HEK293T (cell line): ENCODE data around the gene FOXP2.
A peak's percentile ranks its signal among the peaks of the same experiment; 100 is the strongest.
"Not testable (repeated sequence)": the region's sequence is repeated elsewhere in the genome, so short reads cannot be mapped to it uniquely, and the experiment has no call there.

Experiments
- CTCF ChIA-PET: fragments of 350-600 bp; formaldehyde crosslinking; extraction: SDS; loops from one replicate; lab custom pipeline; 2021; ENCODE audit warnings: antibody characterized with exemption, inconsistent platforms; lab: Yijun Ruan, JAX
- POLR2A ChIA-PET: fragments of 350-600 bp; formaldehyde crosslinking; extraction: SDS; loops from one replicate; lab custom pipeline; 2020; ENCODE audit warnings: antibody characterized with exemption, inconsistent platforms; lab: Yijun Ruan, JAX
- DNase-seq: peaks from one replicate; pipeline ENCODE4 v3.0.0; 2012; ENCODE audit warnings: mixed read lengths; ENCODE audit errors: extremely low spot score
- ARNT ChIP-seq: fragments of 450-650 bp; IDR thresholded peaks from 2 replicates; pipeline ENCODE4 v1.6.1; 2017; ENCODE audit warnings: mild to moderate bottlenecking
- BHLHE40 ChIP-seq: fragments of 450-650 bp; IDR thresholded peaks from 2 replicates; pipeline ENCODE4 v1.6.1; 2016; ENCODE audit warnings: mild to moderate bottlenecking, moderate library complexity, borderline replicate concordance
- CTBP1 ChIP-seq: fragments of 450-650 bp; IDR thresholded peaks from 2 replicates; pipeline ENCODE4 v1.6.1; 2016; ENCODE audit warnings: borderline replicate concordance
- ELF4 ChIP-seq: fragments of 450-650 bp; IDR thresholded peaks from 2 replicates; pipeline ENCODE4 v1.6.1; 2017; ENCODE audit warnings: antibody characterized with exemption
- FOXA1 ChIP-seq: fragments of 450-650 bp; IDR thresholded peaks from 2 replicates; pipeline ENCODE4 v1.6.1; 2016; ENCODE audit warnings: mild to moderate bottlenecking
- FOXK2 ChIP-seq: fragments of 450-650 bp; IDR thresholded peaks from 2 replicates; pipeline ENCODE4 v1.6.1; 2016; ENCODE audit warnings: mild to moderate bottlenecking
- FOXM1 ChIP-seq: fragments of 450-650 bp; IDR thresholded peaks from 2 replicates; pipeline ENCODE4 v1.6.1; 2017; ENCODE audit warnings: mild to moderate bottlenecking, borderline replicate concordance
- HDGF ChIP-seq: fragments of 450-650 bp; IDR thresholded peaks from 2 replicates; pipeline ENCODE4 v1.6.1; 2017; ENCODE audit warnings: antibody characterized with exemption, borderline replicate concordance
- L3MBTL2 ChIP-seq: fragments of 450-650 bp; conservative IDR thresholded peaks from 2 replicates; pipeline ENCODE4 v1.6.1; 2016; ENCODE audit warnings: mild to moderate bottlenecking
- LEF1 ChIP-seq: fragments of 450-650 bp; IDR thresholded peaks from 2 replicates; pipeline ENCODE4 v1.6.1; 2017; ENCODE audit warnings: mild to moderate bottlenecking, borderline replicate concordance
- NFRKB ChIP-seq: fragments of 450-650 bp; IDR thresholded peaks from 2 replicates; pipeline ENCODE4 v1.6.1; 2016; ENCODE audit warnings: mild to moderate bottlenecking, moderate library complexity
- PKNOX1 ChIP-seq: fragments of 450-650 bp; IDR thresholded peaks from 2 replicates; pipeline ENCODE4 v1.6.1; 2016
- SP1 ChIP-seq: fragments of 450-650 bp; IDR thresholded peaks from 2 replicates; pipeline ENCODE4 v1.6.1; 2017
- SUZ12 ChIP-seq: fragments of 450-650 bp; IDR thresholded peaks from 2 replicates; pipeline ENCODE4 v1.6.1; 2016; ENCODE audit warnings: mild to moderate bottlenecking
- TARDBP ChIP-seq: fragments of 450-650 bp; IDR thresholded peaks from 2 replicates; pipeline ENCODE4 v1.6.1; 2016
- ZNF384 ChIP-seq: fragments of 450-650 bp; IDR thresholded peaks from 2 replicates; pipeline ENCODE4 v1.6.1; 2016

The FOXP2 gene

GRCh38 chr7:114534953-114535352 is 120.3 kb downstream of the FOXP2 start:
- CTCF ChIA-PET: no interaction called here
- POLR2A ChIA-PET: no interaction called here
- TF ChIP-seq FOXM1: no peak
- no peak for TF ChIP-seq FOXK2
- no peak for TF ChIP-seq SUZ12
- TF ChIP-seq LEF1: no peak
- TF ChIP-seq FOXA1: no peak
- no peak for DNase-seq

- DNase-seq: peak; percentile 10
- POLR2A ChIA-PET: no interaction called here
- no peak for TF ChIP-seq SUZ12
- TF ChIP-seq PKNOX1: no peak
- CTCF ChIA-PET: interaction anchor here (0.8 to 1.6 kb wide), 2 partner anchors 113 to 314 kb away, joined by 4 to 11 read pairs; no protein-coding TSS in a partner anchor
Observed at GRCh38 chr7:114539575-114539974, 125.0 kb downstream of the FOXP2 start.

GRCh38 chr7:114540291-114540690 is 125.7 kb downstream of the FOXP2 start:
- ChIA-PET POLR2A (no interaction called here), CTCF (interaction anchor here (1.6 kb wide), 1 partner anchor 113 kb away, joined by 11 read pairs; no protein-coding TSS in a partner anchor)
- no peak for DNase-seq
- TF ChIP-seq CTBP1 (no peak), ZNF384 (no peak), SP1 (no peak), FOXM1 (no peak), ELF4 (no peak), TARDBP (no peak), BHLHE40 (no peak), FOXK2 (no peak), FOXA1 (no peak), NFRKB (no peak), SUZ12 (no peak), HDGF (no peak), LEF1 (no peak), ARNT (no peak), PKNOX1 (no peak), L3MBTL2 (no peak)

GRCh38 chr7:114547346-114547745 is 132.7 kb downstream of the FOXP2 start:
- DNase-seq, POLR2A ChIA-PET, CTCF ChIA-PET: not testable (repeated sequence)

- CTCF ChIA-PET: no interaction called here
- POLR2A ChIA-PET: no interaction called here
Observed at GRCh38 chr7:114548081-114548980, 133.7 kb downstream of the FOXP2 start.

GRCh38 chr7:114554781-114555537 is 140.3 kb downstream of the FOXP2 start:
- CTCF ChIA-PET: interaction anchor here (0.5 kb wide), 1 partner anchor 128 kb away, joined by 5 read pairs; no protein-coding TSS in a partner anchor
- peak; percentile 31 for DNase-seq
- TF ChIP-seq ARNT (no peak), HDGF (no peak), FOXM1 (no peak), SP1 (no peak), LEF1 (no peak), PKNOX1 (no peak), SUZ12 (no peak), CTBP1 (no peak), ELF4 (no peak), ZNF384 (no peak), TARDBP (no peak), L3MBTL2 (no peak), FOXA1 (no peak), BHLHE40 (no peak), FOXK2 (no peak), NFRKB (no peak)
- POLR2A ChIA-PET: no interaction called here

More at GRCh38 chr7:114548081-114548980, 133.7 kb downstream of the FOXP2 start:
- no peak for DNase-seq
- TF ChIP-seq FOXA1 (no peak), LEF1 (no peak), BHLHE40 (no peak), ZNF384 (no peak), ARNT (no peak)

- no peak for DNase-seq
- TF ChIP-seq LEF1 (no peak), ARNT (no peak), HDGF (no peak), TARDBP (no peak), ELF4 (no peak), FOXA1 (no peak), SUZ12 (no peak), CTBP1 (no peak)
- ChIA-PET CTCF (no interaction called here), POLR2A (no interaction called here)
Observed at GRCh38 chr7:114567416-114567815, 152.8 kb downstream of the FOXP2 start.
